ENCODE data around the gene AURKA. TPM values are rescaled to one million over a fixed set of nuclear protein-coding genes. Genes with fewer than 3 reads are reported as not detected.
A peak's percentile ranks its signal among the peaks of the same experiment; 100 is the strongest.
"Not testable (repeated sequence)": the region's sequence is repeated elsewhere in the genome, so short reads cannot be mapped to it uniquely, and the experiment has no call there.

The AURKA gene
- polyA plus RNA-seq, 3 donors = 13.5 to 20.0 (median 19.5) TPM

DNA sequence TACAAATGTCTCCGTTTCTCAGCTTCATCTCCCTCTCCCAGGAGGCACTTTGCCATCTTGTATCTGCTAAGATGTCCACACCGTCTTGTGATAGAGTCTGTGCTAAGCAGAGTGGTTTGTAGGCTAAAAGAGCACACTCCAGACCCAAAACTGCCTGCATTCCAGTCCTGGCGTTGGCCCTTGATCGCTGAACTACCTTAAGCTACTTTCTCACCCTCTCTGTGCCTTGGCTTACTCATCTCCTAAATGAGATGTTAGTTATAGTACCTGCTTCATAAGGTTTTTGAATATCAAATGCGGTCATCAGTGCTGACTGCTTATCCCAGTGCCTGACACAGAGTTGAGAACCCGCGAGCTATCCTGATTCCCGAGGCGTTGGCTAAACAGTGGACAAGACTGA lies 34.0 kb upstream of the AURKA start:
- no peak for DNase-seq (ENCODE audit: extremely low read depth in 1 of 11, low read depth in 9 of 11, low spot score in 4 of 11)

DNA sequence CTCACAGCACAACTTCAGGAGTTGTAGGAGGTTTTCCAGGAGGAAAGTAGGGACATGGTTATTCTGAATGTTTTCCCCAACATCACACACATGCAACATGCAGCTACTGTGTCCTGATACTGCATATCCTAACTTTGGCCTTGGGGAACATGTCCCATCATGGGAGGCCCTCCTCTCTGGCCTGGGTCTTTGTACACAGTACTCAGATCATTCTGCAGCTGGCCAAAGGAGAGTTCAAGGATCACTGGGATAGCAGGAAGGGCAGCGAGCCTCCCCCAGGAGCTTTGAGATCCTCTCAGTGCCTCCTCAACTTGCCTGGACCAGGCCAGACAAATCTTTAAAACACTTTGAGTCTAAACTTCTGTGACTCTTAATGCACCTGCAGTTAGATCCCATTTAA lies 32.9 kb upstream of the AURKA start:
- DNase-seq (ENCODE audit: extremely low read depth in 1 of 11, low read depth in 9 of 11, low spot score in 4 of 11) = no peak

DNA sequence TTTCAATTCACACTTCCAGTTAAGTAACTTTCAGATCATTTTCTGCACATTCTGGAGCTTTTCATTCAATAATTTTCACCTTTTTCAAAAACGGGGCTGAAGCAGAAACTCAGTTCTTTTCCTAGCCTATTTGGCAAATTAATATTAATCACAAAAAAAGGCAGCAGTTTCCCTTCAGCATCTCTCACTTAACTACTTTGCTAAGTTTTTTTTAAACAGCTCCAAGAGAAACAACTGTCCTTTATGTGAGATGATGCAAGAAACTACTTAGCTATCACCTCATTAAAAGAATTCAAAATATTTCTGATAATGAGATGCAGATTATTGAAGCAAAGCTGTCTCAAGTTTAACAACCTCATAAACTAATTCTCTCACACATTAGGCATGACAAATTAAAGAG lies 31.9 kb upstream of the AURKA start:
- no peak for DNase-seq (ENCODE audit: extremely low read depth in 1 of 11, low read depth in 9 of 11, low spot score in 4 of 11)

DNA sequence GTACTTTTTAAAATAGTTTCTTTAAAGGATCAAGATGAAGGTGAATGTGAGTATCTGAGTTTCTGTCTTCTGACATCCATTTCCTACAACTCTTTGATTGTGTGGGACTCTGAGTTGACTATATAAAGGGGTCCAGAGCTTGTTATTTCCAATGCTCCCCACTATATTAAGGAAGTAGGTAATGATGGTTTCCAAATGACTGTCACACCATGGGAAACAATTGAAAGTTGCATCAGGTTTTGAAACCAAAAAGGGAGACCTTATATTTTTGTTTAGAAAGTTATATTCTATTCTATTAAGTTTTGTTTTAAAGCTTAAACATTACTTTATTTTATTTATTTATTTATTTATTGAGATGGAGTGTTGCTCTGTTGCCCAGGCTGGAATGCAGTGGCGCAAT lies 31.2 kb upstream of the AURKA start:
- DNase-seq (ENCODE audit: extremely low read depth in 1 of 11, low read depth in 9 of 11, low spot score in 4 of 11) = no peak

DNA sequence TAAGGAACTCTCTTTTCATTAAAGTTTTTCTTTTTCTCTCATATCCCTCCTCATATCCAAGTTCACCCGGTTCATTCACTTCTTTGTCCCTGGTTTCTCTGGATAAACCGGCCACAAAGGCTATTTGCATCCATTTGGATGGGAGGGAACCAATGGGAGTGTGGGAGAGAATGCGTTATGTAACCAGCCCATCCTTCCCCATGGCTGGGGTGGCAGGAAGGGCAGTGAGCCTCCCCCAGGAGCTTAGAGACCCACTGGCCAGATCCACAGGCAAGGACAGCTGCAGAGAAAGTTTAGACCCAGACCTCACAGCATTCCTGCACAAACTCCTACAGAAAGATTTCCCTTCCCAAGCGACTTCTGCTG lies 30.8 kb upstream of the AURKA start:
- no peak for DNase-seq (ENCODE audit: extremely low read depth in 1 of 11, low read depth in 9 of 11, low spot score in 4 of 11)

DNA sequence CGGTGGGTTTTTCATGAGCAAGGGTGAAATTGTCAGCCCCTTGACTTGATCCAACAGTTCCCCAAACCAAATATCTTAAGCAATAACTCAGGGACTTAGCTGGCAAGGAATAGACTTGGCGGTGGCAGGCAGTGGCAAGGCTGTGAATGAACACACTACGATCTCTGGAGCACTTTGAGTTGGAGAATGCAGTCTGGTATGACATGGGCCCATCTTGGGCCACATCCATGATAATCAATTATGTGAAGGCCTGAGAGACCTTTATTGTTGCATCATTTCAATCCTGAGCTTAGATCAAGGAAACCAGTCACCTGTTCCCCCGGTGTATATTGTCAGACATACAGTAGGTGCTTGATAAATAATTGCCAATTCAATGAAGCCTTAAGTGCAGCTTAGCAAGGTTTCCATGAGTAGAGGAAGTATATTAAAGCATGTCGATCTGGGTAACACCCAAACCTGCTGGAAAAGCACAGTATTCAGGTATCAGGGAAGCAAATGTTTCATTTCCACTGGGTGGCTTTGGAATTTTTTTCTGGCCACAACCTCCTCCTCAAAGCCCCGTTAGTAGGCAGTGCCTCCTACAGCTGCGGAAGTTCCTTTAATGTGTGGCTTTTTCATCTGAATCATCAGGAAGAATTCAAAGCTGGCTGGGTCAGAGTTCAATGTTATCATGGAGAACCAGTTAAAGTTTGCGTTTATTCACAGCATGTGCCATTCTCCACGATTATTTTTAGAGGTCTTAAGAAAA lies 30.2 kb upstream of the AURKA start:
- DNase-seq (ENCODE audit: extremely low read depth in 1 of 11, low read depth in 9 of 11, low spot score in 4 of 11) = no peak

DNA sequence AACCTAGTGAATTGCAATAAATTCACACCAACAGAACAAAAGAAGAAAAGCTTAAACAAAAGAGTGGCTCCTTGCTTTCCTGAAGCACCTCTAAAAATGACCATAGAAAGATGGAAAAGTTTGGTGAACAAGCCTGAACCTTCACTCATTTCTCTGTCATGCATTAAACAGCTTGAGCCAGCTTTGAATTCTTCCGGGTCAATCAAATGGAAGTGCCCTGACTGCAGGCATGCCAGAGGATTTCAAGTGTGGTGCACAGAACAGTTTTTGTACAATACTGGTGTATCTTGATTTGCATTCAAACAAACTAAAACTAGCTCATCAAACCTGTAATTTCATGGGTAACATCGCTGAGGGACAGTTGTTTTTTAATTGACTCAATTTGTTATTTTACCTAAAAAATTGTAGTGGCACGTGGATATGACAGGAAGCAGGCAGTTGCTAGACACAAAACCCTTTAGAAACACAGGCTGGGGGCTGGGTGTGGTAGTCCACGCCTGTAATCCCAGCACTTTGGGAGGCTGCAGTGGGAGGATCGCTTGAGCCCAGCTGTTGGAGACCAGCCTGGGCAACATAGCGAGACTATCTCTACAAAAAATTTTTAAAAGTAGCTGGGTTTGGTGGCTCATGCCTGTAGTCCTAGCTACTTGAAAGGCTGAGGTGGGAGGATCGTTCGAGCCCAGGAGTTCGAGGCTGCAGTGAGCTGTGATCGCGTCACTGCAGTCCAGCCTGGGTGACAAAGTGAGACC lies 29.1 kb upstream of the AURKA start:
- DNase-seq (ENCODE audit: extremely low read depth in 1 of 11, low read depth in 9 of 11, low spot score in 4 of 11) = no peak

DNA sequence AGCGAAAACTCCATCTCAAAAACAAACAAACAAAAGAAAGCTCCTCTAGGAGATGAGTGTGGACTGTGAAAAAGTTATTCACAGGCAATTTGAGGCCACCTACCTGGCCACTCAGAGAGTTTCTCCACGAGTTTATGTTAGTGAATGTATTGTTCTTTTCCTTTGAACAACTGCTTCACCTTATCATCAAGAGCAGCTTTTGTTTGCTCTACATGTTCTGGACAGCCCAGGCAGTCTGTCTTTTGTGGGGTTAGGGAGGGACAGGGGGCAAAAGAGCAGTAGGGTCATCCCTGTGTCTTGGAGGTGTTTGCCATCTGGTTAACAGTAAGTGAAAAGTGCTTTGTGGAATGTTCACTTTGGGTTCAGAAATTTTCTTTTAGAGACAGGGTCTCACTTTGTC lies 28.0 kb upstream of the AURKA start:
- DNase-seq (ENCODE audit: extremely low read depth in 1 of 11, low read depth in 9 of 11, low spot score in 4 of 11) = no peak

DNA sequence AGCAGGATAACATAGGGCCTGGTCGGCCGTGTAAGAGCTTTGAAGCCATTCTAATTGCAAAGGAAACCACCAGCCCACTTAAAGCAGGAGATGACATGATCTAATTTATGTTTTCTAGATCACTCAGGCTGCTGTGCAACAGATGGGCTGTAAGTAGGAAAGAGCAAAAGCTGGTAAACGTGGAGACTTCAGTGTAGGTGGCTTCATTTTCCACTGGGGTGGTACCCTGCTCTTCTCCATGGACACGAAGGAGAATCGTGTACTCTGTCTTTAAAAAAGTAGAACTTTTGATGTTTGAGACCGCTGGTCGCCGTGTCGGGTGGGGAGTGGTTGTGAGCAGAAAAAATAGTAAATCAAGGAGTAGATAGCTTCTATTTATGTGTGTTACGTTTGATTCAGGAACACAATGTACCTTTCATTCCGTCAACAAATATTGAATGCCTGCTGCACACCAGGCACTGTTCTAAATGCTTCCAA lies 26.4 kb upstream of the AURKA start:
- DNase-seq (ENCODE audit: extremely low read depth in 1 of 11, low read depth in 9 of 11, low spot score in 4 of 11) = no peak

DNA sequence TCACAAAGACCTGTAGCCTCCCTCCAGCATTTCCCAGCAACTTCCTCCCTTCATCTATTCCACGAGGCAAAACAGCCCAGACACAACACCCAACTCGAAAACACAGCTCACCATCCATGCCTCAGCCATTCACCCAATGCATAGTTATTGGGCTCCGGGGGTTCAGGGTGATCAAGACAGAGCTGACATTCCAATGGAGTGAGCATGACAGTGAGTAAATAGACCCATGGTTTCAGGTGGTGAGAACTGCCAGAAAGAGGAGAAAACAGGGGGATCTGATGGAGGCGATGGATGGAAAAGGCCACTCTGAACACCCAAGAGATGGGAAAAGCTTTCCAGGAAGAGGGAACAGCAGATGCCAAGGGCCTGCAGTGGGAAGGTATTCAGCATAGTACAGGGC lies 25.9 kb upstream of the AURKA start:
- DNase-seq (ENCODE audit: extremely low read depth in 1 of 11, low read depth in 9 of 11, low spot score in 4 of 11) = no peak

DNA sequence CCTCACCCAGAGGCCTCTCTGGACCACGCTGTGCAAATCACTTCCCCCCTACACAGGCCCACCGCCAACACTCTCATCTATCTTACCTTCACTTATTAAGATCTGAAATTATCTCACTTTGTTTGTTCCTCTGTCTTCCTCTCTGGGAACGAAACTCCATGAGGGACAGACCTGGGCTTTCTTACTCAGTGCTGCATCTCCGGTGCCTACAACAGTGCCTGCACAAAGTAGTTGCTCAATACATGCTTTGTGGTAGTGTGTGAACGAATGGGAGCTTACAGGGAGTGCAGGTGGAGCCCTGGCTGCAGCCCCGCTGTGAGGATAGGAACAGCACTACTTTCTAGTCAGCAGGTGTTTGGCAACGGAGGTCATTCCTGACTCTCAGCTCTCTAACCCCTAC lies 25.4 kb upstream of the AURKA start:
- DNase-seq (ENCODE audit: extremely low read depth in 1 of 11, low read depth in 9 of 11, low spot score in 4 of 11) = no peak

DNA sequence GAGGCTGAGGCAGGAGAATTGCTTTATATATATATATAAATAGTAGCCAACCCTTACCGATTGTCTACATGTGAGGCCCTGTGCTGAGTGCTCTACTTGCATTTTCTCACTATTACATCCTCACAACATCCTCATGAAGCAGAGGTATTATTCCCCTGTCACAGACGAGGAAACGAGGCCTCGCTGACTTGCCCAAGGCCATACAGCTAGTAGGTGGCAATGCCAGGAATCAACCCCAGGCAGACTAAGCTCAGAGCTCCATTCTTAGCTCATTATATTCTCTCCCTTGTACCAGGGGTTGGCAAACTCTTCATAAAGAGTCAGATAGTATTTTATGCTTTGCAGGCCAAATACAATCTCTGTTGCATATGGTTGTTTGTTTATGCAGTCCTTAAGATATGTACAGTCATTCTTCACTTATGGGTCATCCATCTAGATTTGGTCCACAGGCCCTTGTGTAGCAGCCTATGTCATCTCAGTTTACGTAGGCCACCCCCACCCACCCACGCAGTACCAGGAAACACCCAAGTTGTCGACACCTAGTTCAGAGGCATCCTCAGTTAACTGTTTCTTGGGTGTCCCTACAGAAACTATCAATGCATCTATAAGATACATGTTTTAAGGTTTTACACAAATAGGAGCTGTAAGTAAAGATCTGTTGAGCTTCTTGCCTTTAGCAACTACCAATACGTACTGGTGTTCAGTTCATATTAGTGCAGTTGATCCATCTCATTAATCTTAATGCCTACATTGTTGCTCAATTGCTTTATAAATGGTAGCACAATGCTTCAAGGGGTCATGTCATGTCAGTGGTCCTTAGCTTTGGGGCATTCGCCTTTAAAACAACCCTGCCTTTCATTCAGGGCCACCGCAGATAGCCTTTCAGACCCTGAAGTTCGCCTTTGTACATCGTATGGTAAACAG lies 23.1 kb upstream of the AURKA start:
- no peak for DNase-seq (ENCODE audit: extremely low read depth in 1 of 11, low read depth in 9 of 11, low spot score in 4 of 11)

DNA sequence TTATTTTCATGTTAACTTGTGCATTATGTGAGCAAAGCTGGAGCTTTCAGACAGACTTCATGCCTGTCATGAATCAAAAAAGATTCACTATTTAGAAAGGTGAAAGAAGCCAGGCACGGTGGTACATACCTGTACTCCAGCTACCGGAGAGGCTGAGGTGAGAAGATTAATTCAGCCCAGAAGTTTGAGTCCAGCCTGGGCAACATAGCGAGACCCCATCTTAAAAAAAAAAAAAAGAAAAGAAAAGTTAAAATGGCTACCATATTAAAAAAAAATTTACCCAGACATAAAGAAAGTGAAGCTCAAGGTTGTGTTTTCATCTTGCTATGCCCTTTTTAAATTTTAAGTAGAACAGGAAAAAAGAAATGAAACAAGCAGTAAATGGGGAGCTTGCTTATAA lies 20.9 kb upstream of the AURKA start:
- no peak for DNase-seq (ENCODE audit: extremely low read depth in 1 of 11, low read depth in 9 of 11, low spot score in 4 of 11)

DNA sequence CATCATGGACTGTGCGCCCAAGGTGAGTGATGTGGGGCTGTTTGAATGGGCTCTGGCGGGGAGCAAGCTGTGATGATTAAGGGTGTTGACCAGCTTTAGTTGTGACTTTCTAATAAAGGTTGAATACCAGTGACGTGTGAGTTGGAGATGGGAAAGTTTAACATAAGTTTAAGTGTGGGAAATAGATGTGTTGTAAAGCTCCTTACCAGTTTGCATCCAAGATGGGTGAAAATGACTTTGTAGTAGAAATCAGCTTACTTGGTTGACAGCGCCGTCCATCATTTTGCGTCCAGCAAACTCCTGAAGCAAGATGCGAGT lies 20.4 kb upstream of the AURKA start:
- no peak for DNase-seq (ENCODE audit: extremely low read depth in 1 of 11, low read depth in 9 of 11, low spot score in 4 of 11)

DNA sequence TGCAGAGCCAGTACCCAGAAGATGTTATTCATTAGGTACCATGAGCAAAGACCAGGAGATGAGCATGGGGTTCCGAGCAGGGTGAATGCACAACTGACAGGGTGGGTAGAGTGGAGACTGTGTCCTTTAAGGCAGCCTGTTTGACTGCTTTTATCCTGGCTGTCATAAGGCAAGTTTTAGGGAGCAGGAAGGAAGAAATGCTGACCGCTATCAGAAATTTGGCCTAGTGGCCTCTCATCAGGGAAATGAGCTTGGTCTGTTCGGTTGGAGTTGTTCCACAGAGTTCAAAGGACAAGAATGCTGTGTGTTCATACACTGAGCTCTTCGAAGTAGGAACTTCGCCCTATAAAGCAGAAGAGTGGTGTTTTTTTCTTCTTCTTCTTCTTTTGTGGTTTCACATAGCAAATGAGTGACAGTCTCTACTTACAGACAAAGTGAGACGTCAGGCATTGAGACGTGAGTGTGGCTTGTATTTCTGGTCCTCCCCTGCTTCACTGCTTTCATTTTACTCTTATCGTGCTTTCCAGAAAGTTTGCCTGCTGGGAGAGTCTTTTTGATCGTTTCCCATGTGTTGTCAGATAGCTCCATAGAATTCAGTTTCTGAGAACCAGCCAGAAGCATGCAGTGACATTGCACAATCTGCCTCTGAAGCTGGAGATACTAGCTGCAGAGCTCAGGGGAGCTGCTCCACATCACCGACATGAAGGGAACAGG lies 19.9 kb upstream of the AURKA start, which contains the start of gene CASS4:
CASS4 (plus strand) TSS at position 502 of the 714 bp plus-strand sequence; CDS start at position 701, 199 bp downstream.
- peak in 7 of 11 donors; percentile 26 to 69 (median 44) for DNase-seq (ENCODE audit: extremely low read depth in 1 of 11, low read depth in 9 of 11, low spot score in 4 of 11)

DNA sequence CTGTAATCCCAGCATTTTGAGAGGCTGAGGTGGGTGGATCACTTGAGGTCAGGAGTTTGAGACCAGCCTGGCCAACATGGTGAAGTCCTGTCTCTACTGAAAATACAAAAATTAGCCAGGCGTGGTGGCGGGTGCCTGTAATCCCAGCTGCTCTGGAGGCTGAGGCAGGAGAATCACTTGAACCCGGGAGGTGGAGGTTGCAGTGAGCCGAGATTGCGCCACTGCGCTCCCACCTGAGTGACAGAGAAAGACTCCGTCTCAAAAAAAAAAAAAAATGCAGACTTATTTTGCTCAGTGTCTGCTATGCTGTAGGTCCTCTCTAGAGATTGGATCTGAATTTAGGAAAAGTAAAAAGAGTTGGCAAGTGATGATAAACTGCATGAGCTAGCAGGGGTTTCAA lies 19.3 kb upstream of the AURKA start:
- not testable (repeated sequence) for DNase-seq (ENCODE audit: extremely low read depth in 1 of 11, low read depth in 9 of 11, low spot score in 4 of 11)

DNA sequence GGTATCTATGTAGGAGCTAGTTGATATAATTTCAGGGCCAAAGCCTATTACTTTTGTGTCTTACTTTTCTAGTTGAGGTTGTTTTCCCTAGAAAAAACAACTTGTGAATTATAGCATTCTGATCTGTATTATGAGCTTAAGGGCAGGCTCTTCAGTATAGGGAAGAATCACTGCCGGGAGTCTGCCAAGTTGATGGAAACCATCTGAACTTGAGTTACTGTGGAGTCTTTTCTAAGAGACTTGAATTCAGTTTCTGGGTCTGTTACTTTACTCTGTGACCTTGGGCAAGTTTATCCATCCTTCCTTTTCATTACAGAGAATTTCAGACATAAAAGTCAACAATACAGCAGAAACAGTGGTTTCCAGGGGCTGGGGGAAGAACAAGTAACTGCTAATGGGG lies 17.9 kb upstream of the AURKA start:
- peak in 5 of 11 donors; percentile 35 to 61 (median 59) for DNase-seq (ENCODE audit: extremely low read depth in 1 of 11, low read depth in 9 of 11, low spot score in 4 of 11)

DNA sequence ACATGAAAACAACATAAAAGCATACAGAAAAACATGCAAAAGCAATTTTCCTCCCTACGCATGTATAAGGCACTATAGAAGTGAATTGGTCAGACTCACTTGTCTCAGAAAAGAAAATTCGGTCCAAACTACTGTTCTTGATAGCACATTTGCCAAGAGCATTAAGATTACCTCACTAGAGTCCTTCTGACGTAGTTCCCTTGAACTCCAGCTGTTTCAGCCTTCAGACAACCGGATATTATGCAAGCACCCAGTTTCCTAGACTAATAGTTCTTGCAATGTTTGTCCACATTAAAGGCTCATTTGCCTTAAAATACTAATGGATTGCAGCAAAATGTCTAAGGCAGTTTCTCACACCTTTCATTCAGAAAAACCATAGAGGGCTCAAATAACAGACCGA lies 17.5 kb upstream of the AURKA start:
- peak in 5 of 11 donors; percentile 26 to 52 (median 42) for DNase-seq (ENCODE audit: extremely low read depth in 1 of 11, low read depth in 9 of 11, low spot score in 4 of 11)

DNA sequence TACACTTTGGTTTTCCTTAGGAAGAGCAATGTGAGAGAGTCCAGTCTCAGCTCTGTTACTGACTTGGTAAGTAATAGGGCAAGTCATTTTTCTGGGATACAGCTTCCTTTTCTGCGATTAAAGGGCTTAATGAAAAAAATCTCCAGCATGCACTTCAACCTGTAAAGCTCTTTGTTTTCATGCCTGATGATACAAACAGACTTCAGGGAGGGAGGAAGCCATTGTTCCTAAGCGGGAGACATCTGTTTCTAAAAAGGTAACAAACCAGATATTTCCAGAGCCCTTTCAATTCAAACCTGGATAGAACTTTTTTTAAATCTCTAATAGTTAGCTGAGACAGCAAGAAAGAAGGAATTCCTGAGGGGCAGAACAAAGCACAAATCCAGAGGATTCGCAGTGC lies 14.9 kb upstream of the AURKA start:
- DNase-seq (ENCODE audit: extremely low read depth in 1 of 11, low read depth in 9 of 11, low spot score in 4 of 11) = no peak

All from renal cortex interstitium (tissue), 11 donors.